ENCODE measurements around the gene CSNK1A1. TPM values are rescaled to one million over a fixed set of nuclear protein-coding genes. Genes with fewer than 3 reads are reported as not detected.
"Not testable (repeated sequence)": the region's sequence is repeated elsewhere in the genome, so short reads cannot be mapped to it uniquely, and the experiment has no call there.

CSNK1A1 gene
- total RNA-seq, 4 donors from 2014 or later = 264 to 414 (median 344) TPM

DNA sequence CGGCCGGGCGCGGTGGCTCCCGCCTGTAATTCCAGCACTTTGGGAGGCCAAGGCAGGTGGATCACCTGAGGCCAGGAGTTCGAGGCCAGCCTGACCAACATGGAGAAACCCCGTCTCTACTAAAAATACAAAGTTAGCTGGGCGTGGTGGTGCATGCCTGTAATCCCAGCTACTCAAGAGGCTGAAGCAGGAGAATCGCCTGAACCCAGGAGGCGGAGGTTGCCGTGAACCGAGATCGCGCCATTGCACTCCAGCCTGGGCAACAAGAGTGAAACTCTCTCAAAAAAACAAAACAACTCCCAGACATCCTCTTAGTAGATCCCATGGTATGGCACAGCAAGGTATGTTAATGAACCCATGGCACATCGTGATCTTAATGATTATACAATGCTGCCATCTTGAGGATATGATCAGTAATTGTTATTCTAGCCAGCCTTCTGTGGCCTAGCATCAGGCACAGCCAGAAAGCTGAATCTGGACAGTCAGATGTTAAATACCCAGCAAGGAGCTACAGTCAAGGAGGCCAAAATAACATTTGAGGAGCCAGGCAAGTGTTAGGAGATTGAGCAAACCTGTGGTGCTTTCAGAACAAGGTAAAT, 13.4 kb upstream of the CSNK1A1 start:
- H3K4me3 ChIP-seq = not testable (repeated sequence)

DNA sequence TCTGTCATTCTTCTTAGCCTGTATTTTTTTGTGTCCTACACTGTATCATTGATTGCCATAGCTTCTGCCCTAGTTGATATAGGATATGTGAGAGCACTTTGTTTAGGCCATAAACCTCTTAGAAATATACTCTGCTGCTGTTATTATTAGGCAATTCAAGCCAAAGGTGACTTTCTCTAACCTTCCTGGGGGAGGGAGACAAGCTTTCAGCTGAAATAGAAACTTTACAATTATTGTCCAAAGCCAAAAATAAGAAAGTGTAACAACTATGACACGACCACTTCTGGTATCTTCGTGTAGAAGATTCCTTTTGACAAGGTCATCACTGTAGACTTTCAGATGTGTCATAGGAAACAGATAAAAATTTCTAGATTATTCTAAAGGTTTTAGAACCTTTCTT, 12.2 kb upstream of the CSNK1A1 start:
- TF ChIP-seq POLR2A (IDR thresholded peaks at IDR 0.05) (no peak), EP300 (IDR thresholded peaks at IDR 0.05) (no peak), POLR2AphosphoS5 (IDR thresholded peaks at IDR 0.05) (no peak)
- TF ChIP-seq, protein P1, sequence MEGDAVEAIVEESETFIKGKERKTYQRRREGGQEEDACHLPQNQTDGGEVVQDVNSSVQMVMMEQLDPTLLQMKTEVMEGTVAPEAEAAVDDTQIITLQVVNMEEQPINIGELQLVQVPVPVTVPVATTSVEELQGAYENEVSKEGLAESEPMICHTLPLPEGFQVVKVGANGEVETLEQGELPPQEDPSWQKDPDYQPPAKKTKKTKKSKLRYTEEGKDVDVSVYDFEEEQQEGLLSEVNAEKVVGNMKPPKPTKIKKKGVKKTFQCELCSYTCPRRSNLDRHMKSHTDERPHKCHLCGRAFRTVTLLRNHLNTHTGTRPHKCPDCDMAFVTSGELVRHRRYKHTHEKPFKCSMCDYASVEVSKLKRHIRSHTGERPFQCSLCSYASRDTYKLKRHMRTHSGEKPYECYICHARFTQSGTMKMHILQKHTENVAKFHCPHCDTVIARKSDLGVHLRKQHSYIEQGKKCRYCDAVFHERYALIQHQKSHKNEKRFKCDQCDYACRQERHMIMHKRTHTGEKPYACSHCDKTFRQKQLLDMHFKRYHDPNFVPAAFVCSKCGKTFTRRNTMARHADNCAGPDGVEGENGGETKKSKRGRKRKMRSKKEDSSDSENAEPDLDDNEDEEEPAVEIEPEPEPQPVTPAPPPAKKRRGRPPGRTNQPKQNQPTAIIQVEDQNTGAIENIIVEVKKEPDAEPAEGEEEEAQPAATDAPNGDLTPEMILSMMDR (IDR thresholded peaks at IDR 0.05) = no peak
- no peaks in the 10 kb centered on the region for H3K27me3 ChIP-seq
- ATAC-seq = no peak
- H3K27ac ChIP-seq = peak overlapping the region; percentile 72 to 84 (median 82)
- H3K36me3 ChIP-seq = no peaks in the 10 kb centered on the region
- no peak overlapping the region for H3K4me3 ChIP-seq
- no peaks in the 10 kb centered on the region for H3K9me3 ChIP-seq
- WGBS, 2 donors (ENCODE audit: low coverage in 1 of 2) = 33 to 38% methylated on average over 2 of the region's 2 CpGs
- peaks cover 13 to 44% (median 18%) of the 10 kb centered on the region in 3 donors for H3K4me1 ChIP-seq

More for the DNA sequence above, 13.4 kb upstream of the CSNK1A1 start:
- Histone ChIP-seq H3K4me1 (peaks cover 13 to 44% (median 18%) of the 10 kb centered on the region in 3 donors), H3K27ac (peak overlapping the region in 3 of 4 donors; percentile 48 to 84 (median 57))
- H3K27me3 ChIP-seq, H3K9me3 ChIP-seq, H3K36me3 ChIP-seq: not testable (repeated sequence)
- peak; percentile 73 for ATAC-seq
- peak; percentile 41 for TF ChIP-seq POLR2AphosphoS5 (IDR thresholded peaks at IDR 0.05)
- TF ChIP-seq, protein P1 (IDR thresholded peaks at IDR 0.05) = peak; percentile 43 to 83 (median 76)
- 0 to 41% methylated on average over 2 to 13 of the region's 15 CpGs for WGBS, 2 donors (ENCODE audit: low coverage in 1 of 2)

DNA sequence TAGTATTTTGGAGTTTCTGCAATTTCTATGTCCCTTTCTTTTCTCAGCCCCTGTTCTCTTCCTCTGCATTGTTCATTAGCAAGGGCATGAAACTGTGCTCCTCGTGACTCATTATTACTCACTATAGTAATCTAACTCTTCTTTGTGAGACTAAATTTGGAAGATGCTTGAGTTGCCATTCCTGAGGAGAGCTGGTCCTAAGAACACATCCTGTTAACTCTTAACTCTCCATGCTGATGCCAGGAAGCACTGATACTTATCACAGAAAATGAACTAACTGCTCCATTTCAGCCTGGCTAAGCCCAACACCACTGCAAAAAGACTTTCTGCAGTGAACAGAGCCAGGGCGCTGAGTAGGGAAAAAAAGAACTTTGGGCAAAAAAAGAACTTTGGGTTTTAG, 10.6 kb upstream of the CSNK1A1 start:
- WGBS, 2 donors (ENCODE audit: low coverage in 1 of 2) = 21 to 45% methylated on average over 2 of the region's 2 CpGs
- TF ChIP-seq EP300 (IDR thresholded peaks at IDR 0.05) (no peak), POLR2AphosphoS5 (IDR thresholded peaks at IDR 0.05) (peak; percentile 86)
- TF ChIP-seq, protein P1 (IDR thresholded peaks at IDR 0.05) = peak in 1 of 4 experiments; percentile 7
- H3K4me3 ChIP-seq = no peak overlapping the region

DNA sequence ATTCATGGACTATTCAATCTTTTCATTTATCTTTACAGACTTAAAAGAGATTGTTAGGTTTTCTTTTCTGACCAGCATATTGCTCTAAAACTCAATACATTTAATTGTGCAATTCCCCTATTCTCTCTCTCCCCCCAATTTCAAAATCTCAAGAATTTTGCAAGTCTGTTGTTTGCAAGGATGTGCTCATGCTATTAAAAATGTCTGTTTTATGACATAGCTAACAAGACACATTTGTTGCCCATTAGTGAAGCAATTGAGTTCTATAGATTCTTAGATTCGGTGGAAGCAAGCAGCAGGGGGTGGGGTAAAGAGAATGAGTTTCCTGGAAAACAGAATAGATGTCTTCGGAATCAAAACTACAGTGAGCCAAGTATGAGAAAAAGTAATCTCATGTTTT, 8.5 kb upstream of the CSNK1A1 start:
- Histone ChIP-seq H3K4me1 (peaks cover 13 to 39% (median 18%) of the 10 kb centered on the region in 3 donors), H3K36me3 (no peaks in the 10 kb centered on the region), H3K27me3 (no peaks in the 10 kb centered on the region), H3K9me3 (no peaks in the 10 kb centered on the region), H3K27ac (no peak overlapping the region), H3K4me3 (no peak overlapping the region)
- no peak for TF ChIP-seq POLR2AphosphoS5 (IDR thresholded peaks at IDR 0.05)
- TF ChIP-seq EP300 (IDR thresholded peaks at IDR 0.05) = no peak
- TF ChIP-seq, protein P1 (IDR thresholded peaks at IDR 0.05) = no peak
- TF ChIP-seq POLR2A (IDR thresholded peaks at IDR 0.05) = no peak
- 71 to 83% methylated on average over 2 of the region's 2 CpGs for WGBS, 2 donors (ENCODE audit: low coverage in 1 of 2)
- no peak for ATAC-seq

More for the DNA sequence above, 10.6 kb upstream of the CSNK1A1 start:
- Histone ChIP-seq H3K27ac (peak overlapping the region; percentile 72 to 84 (median 82)), H3K36me3 (no peaks in the 10 kb centered on the region), H3K27me3 (no peaks in the 10 kb centered on the region), H3K9me3 (no peaks in the 10 kb centered on the region), H3K4me1 (peaks cover 13 to 44% (median 18%) of the 10 kb centered on the region in 3 donors)
- peak; percentile 93 for ATAC-seq

DNA sequence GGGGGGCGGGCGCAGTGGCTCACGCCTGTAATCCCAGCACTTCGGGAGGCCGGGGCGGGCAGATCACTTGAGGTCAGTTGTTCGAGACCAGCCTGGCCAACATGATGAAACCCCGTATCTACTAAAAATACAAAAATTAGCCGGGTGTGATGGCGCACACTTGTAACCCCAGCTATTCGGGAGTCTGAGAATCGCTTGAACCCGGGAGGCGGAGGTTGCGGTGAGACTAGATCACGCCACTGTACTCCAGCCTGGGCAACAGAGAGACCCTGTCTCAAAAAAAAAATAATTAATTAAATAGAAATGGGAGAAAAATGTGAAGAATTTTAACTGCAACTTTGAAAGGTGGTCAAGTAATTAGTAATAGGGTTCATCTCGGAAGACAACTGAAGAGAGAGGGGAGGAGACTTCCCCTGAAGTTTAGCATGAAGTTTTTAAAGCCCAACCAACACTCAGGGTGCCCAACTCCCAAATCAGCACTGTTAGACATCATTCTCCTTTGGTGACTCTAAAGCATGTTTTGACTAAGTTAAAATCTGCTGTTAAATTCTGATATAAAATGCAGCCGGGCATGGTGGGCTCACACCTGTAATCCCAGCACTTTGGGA, 1.4 kb upstream of the CSNK1A1 start:
- 79 to 93% methylated on average over 6 to 17 of the region's 18 CpGs for WGBS, 2 donors (ENCODE audit: low coverage in 1 of 2)
- no peaks in the 10 kb centered on the region for H3K9me3 ChIP-seq
- no peak for ATAC-seq
- TF ChIP-seq, protein P1 (IDR thresholded peaks at IDR 0.05) = no peak
- no peak for TF ChIP-seq EP300 (IDR thresholded peaks at IDR 0.05)
- no peak for TF ChIP-seq POLR2AphosphoS5 (IDR thresholded peaks at IDR 0.05)
- no peak for TF ChIP-seq POLR2A (IDR thresholded peaks at IDR 0.05)
- peaks cover 0 to 30% (median 7%) of the 10 kb centered on the region in 3 donors for H3K4me1 ChIP-seq
- H3K4me3 ChIP-seq = no peak overlapping the region
- H3K36me3 ChIP-seq = peaks cover 0 to 13% of the 10 kb centered on the region in 2 donors
- peak overlapping the region in 3 of 4 donors; percentile 40 to 99 (median 89) for H3K27ac ChIP-seq
- H3K27me3 ChIP-seq = no peaks in the 10 kb centered on the region

Measured in gastroesophageal sphincter (tissue), 4 donors.